Calu3 (cell line): Measurements from ENCODE around the gene LTBP2. TPM values are rescaled to one million over a fixed set of nuclear protein-coding genes. Genes with fewer than 3 reads are reported as not detected.

Source experiments
- BruUV-seq: library from RNA; stranded (reverse); fragments of 400-500 nt; replicated peaks from 2 replicates; lab custom pipeline; 2021; lab: Mats Ljungman, UMichigan
- CTCF ChIA-PET: fragments of 300-600 bp; sonication (Branson Sonifier 250); formaldehyde crosslinking; loops from one replicate; lab custom pipeline; 2022; ENCODE audit warnings: antibody characterized with exemption; lab: Charles Lee
- DNase-seq: peaks from one replicate; pipeline ENCODE4 v3.0.0; 2022
- H3K27ac Mint-ChIP-seq: one replicate; pipeline ENCODE4 v1.8.0; 2022; ENCODE audit warnings: mixed read lengths; ENCODE audit not compliant: unreplicated experiment
- H3K27me3 Mint-ChIP-seq: one replicate; pipeline ENCODE4 v1.8.0; 2022; ENCODE audit warnings: mixed read lengths; ENCODE audit not compliant: unreplicated experiment
- H3K36me3 Mint-ChIP-seq: one replicate; pipeline ENCODE4 v1.8.0; 2022; ENCODE audit warnings: mild to moderate bottlenecking, moderate library complexity, mixed read lengths; ENCODE audit not compliant: insufficient read depth, unreplicated experiment
- H3K4me1 Mint-ChIP-seq: one replicate; pipeline ENCODE4 v1.8.0; 2022; ENCODE audit warnings: mild to moderate bottlenecking, low read depth, mixed read lengths; ENCODE audit not compliant: unreplicated experiment
- H3K4me3 Mint-ChIP-seq: one replicate; pipeline ENCODE4 v1.8.0; 2022; ENCODE audit warnings: mild to moderate bottlenecking, low read depth, moderate library complexity, mixed read lengths; ENCODE audit not compliant: unreplicated experiment
- H3K9me3 Mint-ChIP-seq: one replicate; pipeline ENCODE4 v1.8.0; 2022; ENCODE audit warnings: low read depth, mixed read lengths; ENCODE audit not compliant: unreplicated experiment
- intact Hi-C: fragments of 100-400 bp; cut with micrococcal nuclease; formaldehyde crosslinking; loops from one replicate; pipeline ENCODE4 v1.10.0; 2022; ENCODE audit not compliant: unreplicated experiment
- total RNA-seq: library from RNA; stranded (reverse); gene quantifications from 2 replicates; pipeline ENCODE4 v1.2.3, GENCODE V29; 2022
- TF ChIP-seq, protein P1 (sequence below): fragments of 200-600 bp; IDR thresholded peaks from one replicate; pipeline ENCODE4 v1.8.0; 2022; ENCODE audit warnings: antibody characterized with exemption; ENCODE audit not compliant: unreplicated experiment

Gene LTBP2
- total RNA-seq, 1 experiment from 2014 or later = 4.3 TPM

GRCh38 chr14:74483321-74483720 is 128.7 kb downstream of the LTBP2 start:
- no TSS peak for BruUV-seq
- TF ChIP-seq, protein P1, sequence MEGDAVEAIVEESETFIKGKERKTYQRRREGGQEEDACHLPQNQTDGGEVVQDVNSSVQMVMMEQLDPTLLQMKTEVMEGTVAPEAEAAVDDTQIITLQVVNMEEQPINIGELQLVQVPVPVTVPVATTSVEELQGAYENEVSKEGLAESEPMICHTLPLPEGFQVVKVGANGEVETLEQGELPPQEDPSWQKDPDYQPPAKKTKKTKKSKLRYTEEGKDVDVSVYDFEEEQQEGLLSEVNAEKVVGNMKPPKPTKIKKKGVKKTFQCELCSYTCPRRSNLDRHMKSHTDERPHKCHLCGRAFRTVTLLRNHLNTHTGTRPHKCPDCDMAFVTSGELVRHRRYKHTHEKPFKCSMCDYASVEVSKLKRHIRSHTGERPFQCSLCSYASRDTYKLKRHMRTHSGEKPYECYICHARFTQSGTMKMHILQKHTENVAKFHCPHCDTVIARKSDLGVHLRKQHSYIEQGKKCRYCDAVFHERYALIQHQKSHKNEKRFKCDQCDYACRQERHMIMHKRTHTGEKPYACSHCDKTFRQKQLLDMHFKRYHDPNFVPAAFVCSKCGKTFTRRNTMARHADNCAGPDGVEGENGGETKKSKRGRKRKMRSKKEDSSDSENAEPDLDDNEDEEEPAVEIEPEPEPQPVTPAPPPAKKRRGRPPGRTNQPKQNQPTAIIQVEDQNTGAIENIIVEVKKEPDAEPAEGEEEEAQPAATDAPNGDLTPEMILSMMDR = no peak
- intact Hi-C loops = no loop called here

DNA sequence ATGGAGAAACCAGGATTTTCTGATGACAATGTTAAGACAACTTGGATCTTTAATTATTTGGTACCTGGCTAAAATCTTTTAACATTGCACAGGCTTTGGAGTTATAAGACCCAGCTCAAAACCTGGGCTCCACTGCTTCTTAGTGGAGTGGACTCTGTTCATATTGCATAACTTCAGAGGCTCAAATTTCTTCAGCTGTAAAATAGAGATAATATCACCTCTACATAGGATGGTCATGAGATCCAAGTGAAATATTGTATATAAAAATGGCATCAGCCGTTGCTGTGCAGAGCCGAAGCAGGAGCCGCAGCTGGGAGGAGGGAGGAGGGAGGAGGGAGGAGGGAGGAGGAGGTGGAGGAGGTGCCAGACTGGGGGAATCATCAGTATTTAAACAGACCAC is 129.5 kb downstream of the LTBP2 start:
- no peak for DNase-seq
- CTCF ChIA-PET = no interaction called here
- Mint-ChIP-seq H3K27me3 (no peaks in the 10 kb centered on the region), H3K9me3 (no peaks in the 10 kb centered on the region), H3K36me3 (peaks cover 3% of the 10 kb centered on the region), H3K4me1 (peaks cover 12% of the 10 kb centered on the region), H3K27ac (no peak overlapping the region), H3K4me3 (no peak overlapping the region)
- TF ChIP-seq, protein P1 = no peak
- intact Hi-C loops = no loop called here
- BruUV-seq = no TSS peak

More at GRCh38 chr14:74483321-74483720, 128.7 kb downstream of the LTBP2 start:
- no peak for DNase-seq
- Mint-ChIP-seq H3K36me3 (peaks cover 3% of the 10 kb centered on the region), H3K4me3 (no peak overlapping the region), H3K27me3 (no peaks in the 10 kb centered on the region), H3K4me1 (peaks cover 20% of the 10 kb centered on the region), H3K9me3 (no peaks in the 10 kb centered on the region), H3K27ac (no peak overlapping the region)
- CTCF ChIA-PET = no interaction called here

DNA sequence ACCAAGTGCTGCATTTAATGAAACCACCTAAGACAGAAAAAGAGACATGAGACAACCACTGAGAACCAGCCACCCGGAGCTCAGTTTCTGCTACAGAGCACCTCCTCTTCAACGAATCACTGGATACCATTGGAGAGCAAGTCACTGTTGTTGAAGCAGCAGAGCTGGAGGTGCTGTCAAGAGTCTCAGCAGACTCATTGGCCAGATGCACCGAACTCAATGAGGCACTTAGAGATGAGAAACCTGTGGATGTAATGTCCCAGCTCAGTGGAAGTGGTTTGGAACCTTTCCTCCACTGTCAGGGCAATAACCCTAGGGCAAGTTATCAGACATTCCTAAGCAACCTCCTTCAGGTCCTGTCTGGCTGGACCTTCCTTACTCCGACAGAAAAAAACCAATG is 132.0 kb downstream of the LTBP2 start:
- CTCF ChIA-PET = no interaction called here
- Mint-ChIP-seq H3K9me3 (no peaks in the 10 kb centered on the region), H3K27me3 (no peaks in the 10 kb centered on the region), H3K36me3 (no peaks in the 10 kb centered on the region), H3K27ac (no peak overlapping the region), H3K4me3 (no peak overlapping the region), H3K4me1 (no peaks in the 10 kb centered on the region)
- DNase-seq = no peak
- intact Hi-C loops = no loop called here
- TF ChIP-seq, protein P1 = no peak
- TSS peak; percentile 19 for BruUV-seq

GRCh38 chr14:74478996-74479635 is 132.9 kb downstream of the LTBP2 start:
- Mint-ChIP-seq H3K27ac (no peak overlapping the region), H3K27me3 (no peaks in the 10 kb centered on the region), H3K9me3 (no peaks in the 10 kb centered on the region), H3K4me3 (no peak overlapping the region), H3K36me3 (peaks cover 3% of the 10 kb centered on the region), H3K4me1 (no peaks in the 10 kb centered on the region)
- TF ChIP-seq, protein P1 = no peak
- BruUV-seq = no TSS peak
- peak; percentile 19 for DNase-seq
- intact Hi-C loops = loop anchor here (1.0 kb wide), 1 partner anchor 117 kb away; no protein-coding TSS in a partner anchor
- CTCF ChIA-PET = interaction anchor here (1.7 kb wide), 1 partner anchor 14 kb away, joined by 5 read pairs; the partner anchor contains the start of genes ISCA2 and NPC2
